Measurements from ENCODE around the gene ROCK2.
"Not testable (repeated sequence)": the region's sequence is repeated elsewhere in the genome, so short reads cannot be mapped to it uniquely, and the experiment has no call there.

Gene ROCK2

DNA sequence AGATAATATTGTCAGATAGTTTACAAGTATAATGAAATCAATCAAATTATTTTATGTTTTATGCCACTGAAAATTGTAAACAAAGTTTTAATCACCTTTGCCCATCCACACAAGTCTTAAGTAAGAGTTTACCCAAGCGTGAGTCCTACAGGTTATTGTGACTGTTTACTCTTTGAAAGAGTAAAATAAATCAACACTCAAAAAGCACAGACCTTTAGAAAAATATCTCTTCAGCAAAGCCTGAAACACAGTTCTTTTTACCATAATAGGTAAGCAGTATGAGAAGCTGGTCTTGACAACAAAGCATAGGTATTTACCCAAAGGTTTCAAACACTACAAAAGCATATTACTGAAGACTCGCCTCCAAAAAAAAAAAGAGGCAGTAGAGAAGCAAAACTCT, 3.7 kb downstream of the ROCK2 start:
- no peak for DNase-seq (ENCODE audit: low read depth in 2 of 2)

GRCh38 chr2:11339508-11340083, 4.8 kb downstream of the ROCK2 start:
- DNase-seq (ENCODE audit: low read depth in 2 of 2): no peak

GRCh38 chr2:11338580-11338979, 5.9 kb downstream of the ROCK2 start:
- no peak for DNase-seq (ENCODE audit: low read depth in 2 of 2)

GRCh38 chr2:11337909-11338308, 6.5 kb downstream of the ROCK2 start:
- DNase-seq (ENCODE audit: low read depth in 2 of 2): no peak

DNA sequence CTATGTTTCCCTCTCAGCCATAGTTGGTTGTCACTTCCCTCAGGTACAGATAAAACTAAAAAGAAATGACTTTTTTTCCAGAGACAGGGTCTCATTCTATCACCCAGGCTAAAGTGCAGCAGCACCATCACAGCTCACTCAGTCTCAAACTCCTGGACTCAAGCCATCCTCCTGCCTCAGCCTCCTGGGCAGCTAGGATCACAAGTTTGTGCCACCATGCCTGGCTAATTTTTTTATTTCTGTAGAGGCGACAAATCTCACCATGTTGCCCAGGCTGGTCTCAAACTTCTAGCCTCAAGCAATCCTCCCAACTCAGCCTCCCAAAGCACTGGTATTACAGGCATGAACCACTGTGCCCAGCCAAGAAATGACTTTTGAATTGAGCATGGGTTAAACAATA, 8.2 kb downstream of the ROCK2 start:
- DNase-seq (ENCODE audit: low read depth in 2 of 2): no peak

DNA sequence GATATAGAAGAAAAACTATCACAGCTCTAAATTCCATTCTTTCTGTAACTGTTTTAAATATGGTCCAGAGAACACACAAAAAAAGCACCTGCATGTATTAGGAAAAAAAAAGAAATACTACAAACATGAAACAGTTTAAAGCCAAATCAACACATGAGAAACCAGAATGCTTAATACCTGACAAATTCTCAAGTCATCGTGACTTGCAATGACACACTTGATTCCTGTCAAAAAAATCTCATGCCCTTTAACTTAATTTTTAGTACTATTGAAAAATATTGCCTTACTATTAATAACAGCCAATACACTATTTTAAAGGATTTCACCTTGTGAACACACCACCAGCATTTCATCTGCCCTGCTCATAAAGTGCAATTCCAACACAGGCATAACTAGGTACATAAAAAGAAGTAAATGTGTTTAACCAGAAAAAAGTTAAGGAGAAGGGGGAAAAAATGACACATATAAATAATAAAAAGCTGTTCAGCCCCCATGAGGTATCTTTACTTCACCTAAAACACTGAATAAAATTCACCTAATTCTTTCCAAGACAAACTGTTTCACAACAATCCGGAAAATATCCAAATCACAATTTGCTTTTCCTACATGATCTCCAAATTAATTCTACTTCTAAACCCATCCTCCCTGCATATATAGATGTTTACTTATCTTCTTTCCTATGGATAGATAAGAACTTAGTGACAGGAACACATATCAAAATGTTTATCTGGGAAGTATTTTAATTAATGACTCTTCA, 10.8 kb downstream of the ROCK2 start:
- no peak for DNase-seq (ENCODE audit: low read depth in 2 of 2)

DNA sequence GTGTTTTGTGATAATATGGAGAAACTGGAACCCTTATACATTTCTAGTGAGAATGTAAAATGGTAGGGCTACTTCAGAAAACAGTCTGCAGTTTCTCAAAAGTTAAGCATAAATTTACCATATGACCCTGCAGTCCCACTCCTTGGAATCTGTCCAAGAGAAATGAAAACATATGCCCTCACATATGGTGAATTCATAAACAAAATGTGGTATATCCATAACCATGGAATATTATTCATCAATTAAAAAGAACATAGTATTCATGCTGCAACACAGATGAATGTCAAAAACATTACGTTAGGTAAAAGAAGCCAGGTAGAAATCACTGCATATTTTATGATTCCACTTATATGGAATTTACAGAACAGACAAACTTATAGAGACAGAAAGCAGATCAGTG, 11.8 kb downstream of the ROCK2 start:
- DNase-seq (ENCODE audit: low read depth in 2 of 2): no peak

DNA sequence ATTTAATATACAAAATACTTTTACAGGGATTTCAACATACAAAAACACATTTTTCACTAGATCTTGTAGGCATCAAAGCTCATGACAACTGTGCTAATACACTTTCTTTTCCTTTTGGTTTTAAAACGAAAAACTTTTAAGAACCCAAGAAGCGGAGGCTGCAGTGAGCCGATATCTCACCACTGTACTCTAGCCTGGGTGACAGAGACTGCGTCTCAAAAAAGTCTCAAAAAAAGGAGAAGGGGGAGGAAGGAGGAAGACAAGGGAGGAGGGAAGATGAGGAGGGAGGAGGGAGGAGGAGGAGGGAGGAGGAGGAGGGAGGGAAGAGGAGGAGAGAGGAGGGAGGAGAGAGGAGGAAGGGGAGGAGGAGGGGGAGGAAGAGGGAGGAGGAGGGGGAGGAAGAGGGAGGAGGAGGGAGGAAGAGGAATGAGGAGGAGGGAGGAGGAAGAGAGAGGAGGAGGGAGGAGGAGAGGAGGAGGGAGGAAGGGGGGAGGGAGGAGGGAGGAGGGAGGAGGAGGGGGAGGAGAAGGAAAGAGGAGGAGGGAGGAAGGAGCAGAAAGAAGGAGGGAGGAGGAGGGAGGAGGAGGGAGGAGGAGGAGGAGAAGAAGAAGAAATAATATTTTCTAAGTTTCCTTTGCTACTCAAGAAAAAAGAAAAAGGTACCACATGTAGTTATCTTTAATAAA, 13.8 kb downstream of the ROCK2 start:
- DNase-seq (ENCODE audit: low read depth in 2 of 2): no peak

- peak; percentile 62 to 68 for DNase-seq (ENCODE audit: low read depth in 2 of 2)
Measured at GRCh38 chr2:11329776-11330175, 14.7 kb downstream of the ROCK2 start.

DNA sequence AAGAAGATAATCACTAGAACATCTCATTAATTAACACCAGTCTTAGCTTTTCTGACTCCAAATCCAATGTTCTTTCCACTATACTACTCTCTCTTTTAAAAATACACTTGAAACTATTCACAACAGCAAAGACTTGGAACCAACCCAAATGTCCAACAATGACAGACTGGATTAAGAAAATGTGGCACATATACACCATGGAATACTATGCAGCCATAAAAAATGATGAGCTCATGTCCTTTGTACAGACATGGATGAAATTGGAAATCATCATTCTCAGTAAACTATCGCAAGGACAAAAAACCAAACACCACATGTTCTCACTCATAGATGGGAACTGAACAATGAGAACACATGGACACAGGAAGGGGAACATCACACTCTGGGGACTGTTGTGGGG, 15.9 kb downstream of the ROCK2 start:
- DNase-seq (ENCODE audit: low read depth in 2 of 2): not testable (repeated sequence)

GRCh38 chr2:11327871-11328270, 16.6 kb downstream of the ROCK2 start:
- DNase-seq (ENCODE audit: low read depth in 2 of 2): no peak

GRCh38 chr2:11326677-11327211, 17.7 kb downstream of the ROCK2 start:
- DNase-seq (ENCODE audit: low read depth in 2 of 2): no peak

- no peak for DNase-seq (ENCODE audit: low read depth in 2 of 2)
Measured at GRCh38 chr2:11325961-11326676, 18.3 kb downstream of the ROCK2 start.

GRCh38 chr2:11321847-11322246, 22.6 kb downstream of the ROCK2 start:
- DNase-seq (ENCODE audit: low read depth in 2 of 2): no peak

DNA sequence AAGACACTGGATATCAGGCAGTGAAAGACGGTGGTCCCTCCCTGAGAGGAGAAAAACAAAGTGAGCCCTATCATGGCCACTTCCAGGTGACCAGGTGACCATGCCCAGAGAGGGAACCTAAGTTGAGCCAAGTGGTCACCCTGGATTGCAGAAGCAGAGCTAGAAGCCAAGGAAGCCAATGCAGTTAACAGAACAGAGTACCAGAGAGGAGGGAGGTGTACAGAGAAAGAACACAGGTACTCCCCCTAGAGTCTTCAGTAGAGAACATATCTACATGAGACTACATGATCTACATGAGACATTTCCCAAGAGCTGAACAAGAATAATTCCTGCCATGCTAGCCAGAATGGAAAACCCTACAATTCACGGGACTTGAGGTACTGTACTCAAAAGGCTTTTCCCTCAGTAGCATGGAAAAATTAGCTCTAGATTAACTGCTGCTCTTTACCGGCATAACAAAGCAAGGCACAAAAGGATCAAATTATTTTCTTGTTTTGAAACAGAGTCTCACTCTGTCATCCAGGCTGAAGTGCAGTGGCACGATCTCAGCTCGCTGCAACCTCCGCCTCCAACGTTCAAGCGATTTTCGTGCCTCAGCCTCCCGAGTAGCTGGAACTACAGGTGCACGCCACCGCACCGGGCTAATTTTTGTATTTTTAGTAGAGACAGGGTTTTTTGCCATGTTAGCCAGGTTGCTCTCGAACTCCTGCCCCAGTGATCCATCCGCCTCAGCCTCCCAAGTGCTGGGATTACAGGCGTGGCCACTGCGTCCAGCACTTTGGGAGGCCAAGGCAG, 23.5 kb downstream of the ROCK2 start:
- no peak for DNase-seq (ENCODE audit: low read depth in 2 of 2)

GRCh38 chr2:11319939-11320338, 24.5 kb downstream of the ROCK2 start:
- peak; percentile 59 to 60 for DNase-seq (ENCODE audit: low read depth in 2 of 2)

- no peak for DNase-seq (ENCODE audit: low read depth in 2 of 2)
Measured at GRCh38 chr2:11315074-11315705, 29.2 kb downstream of the ROCK2 start.

GRCh38 chr2:11314487-11314886, 29.9 kb downstream of the ROCK2 start:
- DNase-seq (ENCODE audit: low read depth in 2 of 2): no peak

GRCh38 chr2:11312770-11313471, 31.5 kb downstream of the ROCK2 start:
- no peak for DNase-seq (ENCODE audit: low read depth in 2 of 2)

- no peak for DNase-seq (ENCODE audit: low read depth in 2 of 2)
Measured at GRCh38 chr2:11311543-11311942, 32.9 kb downstream of the ROCK2 start.
